OCI-LY3 (cell line): ENCODE results near the gene RDH11.

Experiments
- H2AFZ ChIP-seq: fragments of 200-600, 300-600 bp; shearing (Covaris generic); 2 replicates; pipeline ENCODE4 v1.6.0; 2014; ENCODE audit warnings: antibody characterized with exemption, low read depth, low read length
- H3K27ac ChIP-seq: fragments of 200-600, 300-600 bp; sonication (generic); 2 replicates; pipeline ENCODE4 v1.5.1; 2014; ENCODE audit warnings: mild to moderate bottlenecking, low read length, moderate library complexity, mixed read lengths
- H3K27me3 ChIP-seq: fragments of 200-600, 300-600 bp; sonication (generic); 2 replicates; pipeline ENCODE4 v1.6.1; 2014; ENCODE audit warnings: low read depth, low read length, mixed read lengths
- H3K36me3 ChIP-seq: fragments of 200-600, 300-600 bp; sonication (generic); replicated peaks from 2 replicates; pipeline ENCODE3; 2014; ENCODE audit warnings: low read depth, low read length, mixed read lengths
- H3K4me1 ChIP-seq: fragments of 300-600, 200-600 bp; sonication (generic); 2 replicates; pipeline ENCODE4 v1.6.1; 2014; ENCODE audit warnings: low read length, mixed read lengths
- H3K4me2 ChIP-seq: fragments of 200-600, 300-600 bp; sonication (generic); 2 replicates; pipeline ENCODE4 v1.6.1; 2014; ENCODE audit warnings: low read length, mixed read lengths
- H3K4me3 ChIP-seq: fragments of 300-600, 200-600 bp; sonication (generic); 2 replicates; pipeline ENCODE4 v1.5.1; 2014; ENCODE audit warnings: antibody characterized with exemption, mild to moderate bottlenecking, low read length, moderate library complexity
- H3K79me2 ChIP-seq: fragments of 300-600, 200-600 bp; shearing (Covaris generic); 2 replicates; pipeline ENCODE4 v1.6.1; 2014; ENCODE audit warnings: mild to moderate bottlenecking, low read length, mixed read lengths
- H3K9ac ChIP-seq: fragments of 300-600, 200-600 bp; shearing (Covaris generic); 2 replicates; pipeline ENCODE4 v1.6.0; 2014; ENCODE audit warnings: mild to moderate bottlenecking, low read length, moderate library complexity
- H3K9me3 ChIP-seq: fragments of 200-600, 300-600 bp; shearing (Covaris generic); 2 replicates; pipeline ENCODE4 v1.6.1; 2014; ENCODE audit warnings: low read length, mixed read lengths; ENCODE audit not compliant: insufficient read depth
- H4K20me1 ChIP-seq: fragments of 200-600, 300-600 bp; sonication (generic); 2 replicates; pipeline ENCODE4 v1.6.1; 2016; ENCODE audit warnings: low read length, mixed read lengths; ENCODE audit not compliant: insufficient read depth
- CTCF ChIP-seq: fragments of 200-600, 300-600 bp; sonication (generic); IDR thresholded peaks from 2 replicates; pipeline ENCODE4 v1.5.1; 2014; ENCODE audit warnings: antibody characterized with exemption, low read length, low read depth
- EZH2phosphoT487 ChIP-seq: fragments of 200-600 bp; shearing (Covaris generic); IDR thresholded peaks from 2 replicates; pipeline ENCODE4 v1.6.1; 2018; ENCODE audit warnings: antibody characterized with exemption, mixed run types, low read depth

RDH11 gene

GRCh38 chr14:67694791-67695393 is 672 bp downstream of the RDH11 start:
- H3K9me3 ChIP-seq, result no peaks in the 10 kb centered on the region
- H2AFZ ChIP-seq, result peak overlapping the region; percentile 83; the same call in 1 of the 2 replicates
- H3K9ac ChIP-seq, result peak overlapping the region; percentile 83
- no peaks in the 10 kb centered on the region for H3K27me3 ChIP-seq
- peak overlapping the region; percentile 78 for H3K4me3 ChIP-seq
- H3K4me2 ChIP-seq, result peak overlapping the region; percentile 50
- peak overlapping the region; percentile 76 for H3K27ac ChIP-seq
- H3K36me3 ChIP-seq, result peaks cover 35% of the 10 kb centered on the region
- H3K79me2 ChIP-seq, result peaks cover 41% of the 10 kb centered on the region
- TF ChIP-seq EZH2phosphoT487 (no peak), CTCF (no peak)
- peaks cover 4% of the 10 kb centered on the region for H3K4me1 ChIP-seq
- peaks cover 13% of the 10 kb centered on the region for H4K20me1 ChIP-seq

GRCh38 chr14:67690011-67690410 is 5.6 kb downstream of the RDH11 start:
- peaks cover 4% of the 10 kb centered on the region for H3K4me1 ChIP-seq
- no peak overlapping the region for H3K27ac ChIP-seq
- TF ChIP-seq CTCF, result no peak
- TF ChIP-seq EZH2phosphoT487, result no peak
- no peaks in the 10 kb centered on the region for H3K27me3 ChIP-seq
- peaks cover 37% of the 10 kb centered on the region for H3K79me2 ChIP-seq
- no peaks in the 10 kb centered on the region for H3K9me3 ChIP-seq
- peaks cover 13% of the 10 kb centered on the region for H4K20me1 ChIP-seq
- H3K9ac ChIP-seq, result no peak overlapping the region
- H3K4me3 ChIP-seq, result no peak overlapping the region
- no peak overlapping the region for H2AFZ ChIP-seq
- H3K36me3 ChIP-seq, result peaks cover 68% of the 10 kb centered on the region
- no peak overlapping the region for H3K4me2 ChIP-seq

- Histone ChIP-seq H3K79me2 (0 out of 2 replicates have a peak, but pooled peaks cover 4% of the 10 kb centered on the region), H3K36me3 (peaks cover 73% of the 10 kb centered on the region)
These were observed 11.7 kb downstream of the RDH11 start for GRCh38 chr14:67683842-67684241.

GRCh38 chr14:67680941-67681340 is 14.6 kb downstream of the RDH11 start:
- Histone ChIP-seq H3K9ac (no peak overlapping the region), H3K79me2 (0 out of 2 replicates have a peak, but pooled peaks cover 4% of the 10 kb centered on the region), H3K36me3 (peaks cover 72% of the 10 kb centered on the region), H3K4me2 (no peak overlapping the region), H3K4me1 (peaks cover 15% of the 10 kb centered on the region), H2AFZ (no peak overlapping the region), H3K27me3 (no peaks in the 10 kb centered on the region), H3K9me3 (no peaks in the 10 kb centered on the region), H3K4me3 (no peak overlapping the region), H4K20me1 (peaks cover 17% of the 10 kb centered on the region), H3K27ac (no peak overlapping the region)
- TF ChIP-seq EZH2phosphoT487 (no peak), CTCF (no peak)

More at GRCh38 chr14:67683842-67684241, 11.7 kb downstream of the RDH11 start:
- Histone ChIP-seq H3K27me3 (no peaks in the 10 kb centered on the region), H3K9me3 (no peaks in the 10 kb centered on the region), H2AFZ (no peak overlapping the region), H3K4me2 (no peak overlapping the region), H3K9ac (no peak overlapping the region), H3K27ac (no peak overlapping the region), H3K4me1 (peaks cover 15% of the 10 kb centered on the region), H4K20me1 (peaks cover 17% of the 10 kb centered on the region), H3K4me3 (no peak overlapping the region)
- TF ChIP-seq EZH2phosphoT487, result no peak
- TF ChIP-seq CTCF, result no peak
